Measurements from ENCODE around the gene LPAR1. TPM values are rescaled to one million over a fixed set of nuclear protein-coding genes. Genes with fewer than 3 reads are reported as not detected.

LPAR1 gene
- total and polyA plus RNA-seq, 9 of the 15 experiments (the other 6 are each of a cell fraction or from before 2014, with no cell fraction given), result 0.13 TPM; not detected in 8

- TF ChIP-seq CHD7 (IDR thresholded peaks at IDR 0.05; ENCODE audit: low read depth, low read length), result no peak
These were observed 38.1 kb downstream of the LPAR1 start (continued) for GRCh38 chr9:111000202-111000601.

Measured in K562 (cell line).